ENCODE results near the gene OR6P1. TPM values are rescaled to one million over a fixed set of nuclear protein-coding genes. Genes with fewer than 3 reads are reported as not detected.

The OR6P1 gene
- total and polyA plus RNA-seq, 2 of the 8 experiments (the other 6 are each of a cell fraction or from before 2014, with no cell fraction given), result not detected

DNA sequence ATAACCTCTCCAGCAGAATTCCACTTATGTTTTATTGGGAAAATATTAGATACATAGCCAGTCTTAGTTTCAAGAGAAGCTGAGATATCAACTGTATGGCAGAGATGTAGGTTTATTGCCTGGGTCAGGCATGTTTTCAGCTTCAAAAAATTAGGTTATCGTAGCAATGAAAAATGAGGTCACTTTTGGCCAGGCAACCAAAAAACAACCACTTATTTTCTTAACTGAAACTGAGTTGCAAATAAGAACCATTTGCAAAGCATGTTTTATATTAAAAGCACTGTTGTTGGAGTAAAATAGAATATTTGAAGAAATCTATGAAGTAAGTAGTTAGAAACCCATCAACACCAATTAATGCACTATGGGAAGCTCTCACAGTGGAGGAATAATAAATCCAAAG lies 10.7 kb downstream of the OR6P1 start:
- Histone ChIP-seq H2BK5ac (ENCODE audit: low read depth, low read length) (no peak overlapping the region), H2BK120ac (replicated peaks; ENCODE audit: low read depth, low read length) (no peak overlapping the region), H2BK12ac (ENCODE audit: low read depth, low read length) (no peak overlapping the region), H3K56ac (replicated peaks; ENCODE audit: insufficient read length, low read depth, low read length) (no peak overlapping the region), H3K9me3 (ENCODE audit: insufficient read depth in 2 of 2, low read depth in 1 of 2, low read length in 1 of 2) (peaks cover 0 to 2% of the 10 kb centered on the region in 2 experiments; a peak in 1 of 4 replicates), H2AFZ (ENCODE audit: low read length) (no peak overlapping the region), H3K27ac (ENCODE audit: low read depth, low read length) (no peak overlapping the region), H4K20me1 (replicated peaks in 1 of 2; ENCODE audit: control insufficient read depth in 1 of 2, insufficient read depth in 2 of 2, low read length in 2 of 2) (no peaks in the 10 kb centered on the region), H3K9ac (replicated peaks in 1 of 4; ENCODE audit: extremely low read depth in 1 of 4, low read depth in 3 of 4, low read length in 3 of 4) (no peak overlapping the region), H3K79me1 (ENCODE audit: low read depth, low read length) (no peaks in the 10 kb centered on the region), H3K27me3 (replicated peaks in 1 of 4; ENCODE audit: control insufficient read depth in 3 of 4, extremely low read depth in 1 of 4, insufficient read depth in 3 of 4, low read length in 3 of 4) (no peaks in the 10 kb centered on the region), H4K8ac (ENCODE audit: extremely low read depth, insufficient read depth, low read length) (no peak overlapping the region), H3K4me2 (ENCODE audit: insufficient read depth in 1 of 2, low read depth in 2 of 2, low read length in 2 of 2) (no peak overlapping the region), H3K4me1 (replicated peaks in 1 of 4; ENCODE audit: control insufficient read depth in 3 of 4, insufficient read depth in 4 of 4, low read length in 3 of 4) (no peaks in the 10 kb centered on the region), H3K14ac (ENCODE audit: insufficient read length) (no peak overlapping the region), H2AK5ac (ENCODE audit: low read depth, low read length) (no peak overlapping the region), H3K79me2 (ENCODE audit: control insufficient read depth in 1 of 2, insufficient read depth in 2 of 2, low read length in 2 of 2) (no peaks in the 10 kb centered on the region), H3K4ac (replicated peaks; ENCODE audit: insufficient read length, low read depth, low read length) (no peak overlapping the region), H3K23ac (ENCODE audit: insufficient read length) (no peak overlapping the region), H4K91ac (replicated peaks; ENCODE audit: insufficient read length, low read length) (no peak overlapping the region), H2BK15ac (ENCODE audit: low read length) (no peak overlapping the region), H3K36me3 (ENCODE audit: control insufficient read depth in 2 of 4, insufficient read depth in 4 of 4, low read length in 3 of 4) (no peaks in the 10 kb centered on the region), H3K4me3 (ENCODE audit: extremely low read depth in 1 of 4, insufficient read depth in 2 of 4, low read depth in 3 of 4, low read length in 4 of 4) (no peak overlapping the region), H3K23me2 (ENCODE audit: low read depth, low read length) (no peaks in the 10 kb centered on the region), H2BK20ac (ENCODE audit: low read length) (no peak overlapping the region), H3K18ac (ENCODE audit: extremely low read depth, low read length) (no peak overlapping the region), H4K5ac (ENCODE audit: insufficient read length, low read depth, low read length) (no peak overlapping the region)
- CTCF ChIA-PET (ENCODE audit: partially characterized antibody), result interaction anchor here (1.2 kb wide), 1 partner anchor 8 kb away, joined by 3 read pairs; no protein-coding TSS in a partner anchor
- no peak for FAIRE-seq
- TF ChIP-seq CBX8 (IDR thresholded peaks at IDR 0.05; ENCODE audit: borderline replicate concordance, low read depth, low read length) (no peak), PHF8 (conservative IDR thresholded peaks at IDR 0.05; ENCODE audit: low read depth, low read length) (no peak), RXRA (IDR thresholded peaks at IDR 0.05; ENCODE audit: insufficient read depth, low read depth, low read length) (no peak), TAF7 (optimal IDR thresholded peaks at IDR 0.05; ENCODE audit: borderline replicate concordance, low read depth, low read length) (no peak), TCF12 (IDR thresholded peaks at IDR 0.05; ENCODE audit: low read depth, low read length) (no peak), SUZ12 (IDR thresholded peaks at IDR 0.05; ENCODE audit: low read length) (no peak), ASH2L (IDR thresholded peaks at IDR 0.05; ENCODE audit: low read length) (no peak), TEAD4 (IDR thresholded peaks at IDR 0.05; ENCODE audit: low read depth, low read length) (no peak), SIN3A (conservative IDR thresholded peaks at IDR 0.05 in 1 of 2, IDR thresholded peaks at IDR 0.05 in 1 of 2; ENCODE audit: low read depth in 1 of 2, low read length in 2 of 2) (no peak), FOSL1 (IDR thresholded peaks at IDR 0.05; ENCODE audit: insufficient read depth, low read depth, low read length) (no peak), TAF1 (IDR thresholded peaks at IDR 0.05; ENCODE audit: low read depth, low read length) (no peak)
- TF ChIP-seq, protein P1, sequence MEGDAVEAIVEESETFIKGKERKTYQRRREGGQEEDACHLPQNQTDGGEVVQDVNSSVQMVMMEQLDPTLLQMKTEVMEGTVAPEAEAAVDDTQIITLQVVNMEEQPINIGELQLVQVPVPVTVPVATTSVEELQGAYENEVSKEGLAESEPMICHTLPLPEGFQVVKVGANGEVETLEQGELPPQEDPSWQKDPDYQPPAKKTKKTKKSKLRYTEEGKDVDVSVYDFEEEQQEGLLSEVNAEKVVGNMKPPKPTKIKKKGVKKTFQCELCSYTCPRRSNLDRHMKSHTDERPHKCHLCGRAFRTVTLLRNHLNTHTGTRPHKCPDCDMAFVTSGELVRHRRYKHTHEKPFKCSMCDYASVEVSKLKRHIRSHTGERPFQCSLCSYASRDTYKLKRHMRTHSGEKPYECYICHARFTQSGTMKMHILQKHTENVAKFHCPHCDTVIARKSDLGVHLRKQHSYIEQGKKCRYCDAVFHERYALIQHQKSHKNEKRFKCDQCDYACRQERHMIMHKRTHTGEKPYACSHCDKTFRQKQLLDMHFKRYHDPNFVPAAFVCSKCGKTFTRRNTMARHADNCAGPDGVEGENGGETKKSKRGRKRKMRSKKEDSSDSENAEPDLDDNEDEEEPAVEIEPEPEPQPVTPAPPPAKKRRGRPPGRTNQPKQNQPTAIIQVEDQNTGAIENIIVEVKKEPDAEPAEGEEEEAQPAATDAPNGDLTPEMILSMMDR (IDR thresholded peaks at IDR 0.05; ENCODE audit: control extremely low read depth in 1 of 3, insufficient read depth in 1 of 3, low read depth in 1 of 3, low read length in 3 of 3), result no peak
- no peak for DNase-seq (ENCODE audit: low read depth in 1 of 2, low spot score in 2 of 2)
- WGBS, 2 experiments (ENCODE audit: extremely low coverage in 1 of 2, insufficient coverage in 1 of 2, insufficient read length in 1 of 2, insufficient replicate concordance in 2 of 2, low coverage in 1 of 2, low lambda C conversion rate in 2 of 2, missing lambda C conversion rate in 1 of 2), result 91% methylated on average over 1 of the region's 1 CpG; no CpG with 5 or more reads in 1 of the 2 experiments
- POLR2A ChIA-PET (ENCODE audit: partially characterized antibody), result no interaction called here
